Caco-2 (cell line): ENCODE measurements around the gene MSGN1. TPM values are rescaled to one million over a fixed set of nuclear protein-coding genes. Genes with fewer than 3 reads are reported as not detected.

ENCODE experiments used
- BruUV-seq: library from RNA; stranded (reverse); fragments of 400-500 nt; replicated peaks from 2 replicates; lab custom pipeline; 2021; lab: Mats Ljungman, UMichigan
- CTCF ChIA-PET: fragments of 300-600 bp; sonication (Branson Sonifier 250); formaldehyde crosslinking; loops from one replicate; lab custom pipeline; 2022; ENCODE audit warnings: antibody characterized with exemption; lab: Charles Lee
- POLR2A ChIA-PET: fragments of 300-600 bp; sonication (Branson Sonifier 250); formaldehyde crosslinking; loops from one replicate; lab custom pipeline; 2022; ENCODE audit warnings: antibody characterized with exemption; lab: Charles Lee
- DNase-seq, 2 experiments: peaks; one replicate each; pipeline versions ENCODE4 v3.0.0 to v3.0.0-alpha.2; 2020 to 2022
- H3K27me3 ChIP-seq: replicated peaks from 2 replicates; pipeline ENCODE4 v1.6.0; 2011; ENCODE audit warnings: low read length; ENCODE audit not compliant: control insufficient read depth, insufficient read depth
- H3K36me3 ChIP-seq: 2 replicates; pipeline ENCODE4 v1.5.1; 2011; ENCODE audit warnings: low read length; ENCODE audit not compliant: control insufficient read depth, insufficient read depth
- H3K4me1 ChIP-seq: fragments of 250-450 bp; sonication (Bioruptor Pico); 2 replicates; pipeline ENCODE4 v1.5.1; 2020; ENCODE audit warnings: mild to moderate bottlenecking
- H3K4me3 ChIP-seq: 2 replicates; pipeline ENCODE4 v1.5.1; 2011; ENCODE audit warnings: low read depth, mild to moderate bottlenecking, control low read depth, low read length
- H3K9me3 ChIP-seq: fragments of 250-450 bp; sonication (Bioruptor Pico); 2 replicates; pipeline ENCODE4 v1.5.1; 2020; ENCODE audit warnings: mild to moderate bottlenecking, moderate library complexity
- H3K27ac Mint-ChIP-seq: one replicate; pipeline ENCODE4 v1.8.0; 2022; ENCODE audit warnings: mixed read lengths; ENCODE audit not compliant: unreplicated experiment
- H3K27me3 Mint-ChIP-seq: one replicate; pipeline ENCODE4 v1.8.0; 2022; ENCODE audit warnings: mixed read lengths; ENCODE audit not compliant: insufficient read depth, unreplicated experiment
- H3K36me3 Mint-ChIP-seq: one replicate; pipeline ENCODE4 v1.8.0; 2022; ENCODE audit warnings: mild to moderate bottlenecking, mixed read lengths; ENCODE audit not compliant: insufficient read depth, unreplicated experiment
- H3K4me1 Mint-ChIP-seq: one replicate; pipeline ENCODE4 v1.8.0; 2022; ENCODE audit warnings: low read depth, mixed read lengths; ENCODE audit not compliant: unreplicated experiment
- H3K4me3 Mint-ChIP-seq: one replicate; pipeline ENCODE4 v1.8.0; 2022; ENCODE audit warnings: mild to moderate bottlenecking, moderate library complexity, mixed read lengths; ENCODE audit not compliant: unreplicated experiment
- H3K9me3 Mint-ChIP-seq: one replicate; pipeline ENCODE4 v1.8.0; 2022; ENCODE audit warnings: mixed read lengths; ENCODE audit not compliant: unreplicated experiment
- CTCF ChIP-seq, 2 experiments: fragments of 200-600 bp in 1 of 2; IDR thresholded peaks; 1 replicate in 1 of 2; 2 replicates in 1 of 2; pipeline versions ENCODE4 v1.5.1 to v1.8.0; 2011 to 2022; ENCODE audit warnings: antibody characterized with exemption in 1 of 2, control low read depth in 1 of 2, inconsistent platforms in 1 of 2, low read depth in 1 of 2, low read length in 1 of 2, mild to moderate bottlenecking in 1 of 2, moderate library complexity in 1 of 2; ENCODE audit not compliant: insufficient read depth in 1 of 2, severe bottlenecking in 1 of 2, unreplicated experiment in 1 of 2
- intact Hi-C: fragments of 100-400 bp; cut with micrococcal nuclease; formaldehyde crosslinking; loops from one replicate; pipeline ENCODE4 v1.10.0; 2022; ENCODE audit not compliant: unreplicated experiment
- total RNA-seq: library from RNA; stranded (reverse); gene quantifications from 2 replicates; pipeline ENCODE4 v1.2.3, GENCODE V29; 2022

Gene MSGN1
- total RNA-seq, 1 experiment from 2014 or later, result not detected

GRCh38 chr2:17805166-17805565, 11.1 kb upstream of the MSGN1 start:
- H3K27me3 ChIP-seq, result no peaks in the 10 kb centered on the region
- Mint-ChIP-seq H3K4me1 (no peaks in the 10 kb centered on the region), H3K9me3 (no peaks in the 10 kb centered on the region), H3K27ac (no peak overlapping the region), H3K4me3 (no peak overlapping the region), H3K36me3 (no peaks in the 10 kb centered on the region), H3K27me3 (peaks cover 28% of the 10 kb centered on the region)
- POLR2A ChIA-PET, result no interaction called here
- H3K4me3 ChIP-seq, result no peak overlapping the region
- no peak for TF ChIP-seq CTCF (IDR thresholded peaks at IDR 0.05; ENCODE audit: insufficient read depth in 1 of 2, low read depth in 1 of 2, low read length in 1 of 2, severe bottlenecking in 1 of 2, unreplicated experiment in 1 of 2)
- CTCF ChIA-PET, result no interaction called here
- intact Hi-C loops, result no loop called here
- no peaks in the 10 kb centered on the region for H3K9me3 ChIP-seq
- H3K36me3 ChIP-seq, result no peaks in the 10 kb centered on the region
- no peaks in the 10 kb centered on the region for H3K4me1 ChIP-seq
- BruUV-seq, result no TSS peak
- DNase-seq, result no peak

- ChIA-PET POLR2A (no interaction called here), CTCF (interaction anchor here (0.7 kb wide), 1 partner anchor 135 kb away, joined by 3 read pairs; no protein-coding TSS in a partner anchor)
- BruUV-seq, result no TSS peak
Observed at GRCh38 chr2:17805717-17806363, 10.4 kb upstream of the MSGN1 start.

GRCh38 chr2:17813010-17813741, 3.1 kb upstream of the MSGN1 start:
- Mint-ChIP-seq H3K4me1 (no peaks in the 10 kb centered on the region), H3K36me3 (no peaks in the 10 kb centered on the region), H3K9me3 (no peaks in the 10 kb centered on the region), H3K27me3 (peaks cover 22% of the 10 kb centered on the region), H3K27ac (no peak overlapping the region), H3K4me3 (no peak overlapping the region)
- peaks cover 2% of the 10 kb centered on the region for H3K27me3 ChIP-seq
- intact Hi-C loops, result no loop called here
- no peaks in the 10 kb centered on the region for H3K36me3 ChIP-seq
- DNase-seq, result no peak
- H3K4me1 ChIP-seq, result no peaks in the 10 kb centered on the region
- CTCF ChIA-PET, result no interaction called here
- H3K9me3 ChIP-seq, result no peaks in the 10 kb centered on the region
- no peak overlapping the region for H3K4me3 ChIP-seq
- no peak for TF ChIP-seq CTCF (IDR thresholded peaks at IDR 0.05; ENCODE audit: insufficient read depth in 1 of 2, low read depth in 1 of 2, low read length in 1 of 2, severe bottlenecking in 1 of 2, unreplicated experiment in 1 of 2)
- no TSS peak for BruUV-seq
- POLR2A ChIA-PET, result no interaction called here

More at GRCh38 chr2:17805717-17806363, 10.4 kb upstream of the MSGN1 start:
- Mint-ChIP-seq H3K27me3 (peaks cover 25% of the 10 kb centered on the region), H3K9me3 (no peaks in the 10 kb centered on the region), H3K27ac (no peak overlapping the region), H3K36me3 (no peaks in the 10 kb centered on the region), H3K4me1 (no peaks in the 10 kb centered on the region), H3K4me3 (no peak overlapping the region)
- no peak for DNase-seq
- Histone ChIP-seq H3K27me3 (no peaks in the 10 kb centered on the region), H3K36me3 (no peaks in the 10 kb centered on the region), H3K9me3 (no peaks in the 10 kb centered on the region), H3K4me1 (no peaks in the 10 kb centered on the region), H3K4me3 (no peak overlapping the region)
- TF ChIP-seq CTCF (IDR thresholded peaks at IDR 0.05; ENCODE audit: insufficient read depth in 1 of 2, low read depth in 1 of 2, low read length in 1 of 2, severe bottlenecking in 1 of 2, unreplicated experiment in 1 of 2), result no peak
- intact Hi-C loops, result no loop called here
